Activated CD8-positive, alpha-beta memory T cell treated with anti-CD3 and anti-CD28 coated beads, Interleukin-2, amount 50 U/mL, for 4 hours (primary cell): ENCODE measurements around the gene FAM222B.

ENCODE experiments used
- DNase-seq: peaks from one replicate; pipeline ENCODE4 v3.0.0-alpha.2; 2020

Gene FAM222B

GRCh38 chr17:28765038-28765437, 77.6 kb downstream of the FAM222B start:
- no peak for DNase-seq

- DNase-seq, result peak; percentile 81
Measured at GRCh38 chr17:28763804-28764266, 78.8 kb downstream of the FAM222B start.

DNA sequence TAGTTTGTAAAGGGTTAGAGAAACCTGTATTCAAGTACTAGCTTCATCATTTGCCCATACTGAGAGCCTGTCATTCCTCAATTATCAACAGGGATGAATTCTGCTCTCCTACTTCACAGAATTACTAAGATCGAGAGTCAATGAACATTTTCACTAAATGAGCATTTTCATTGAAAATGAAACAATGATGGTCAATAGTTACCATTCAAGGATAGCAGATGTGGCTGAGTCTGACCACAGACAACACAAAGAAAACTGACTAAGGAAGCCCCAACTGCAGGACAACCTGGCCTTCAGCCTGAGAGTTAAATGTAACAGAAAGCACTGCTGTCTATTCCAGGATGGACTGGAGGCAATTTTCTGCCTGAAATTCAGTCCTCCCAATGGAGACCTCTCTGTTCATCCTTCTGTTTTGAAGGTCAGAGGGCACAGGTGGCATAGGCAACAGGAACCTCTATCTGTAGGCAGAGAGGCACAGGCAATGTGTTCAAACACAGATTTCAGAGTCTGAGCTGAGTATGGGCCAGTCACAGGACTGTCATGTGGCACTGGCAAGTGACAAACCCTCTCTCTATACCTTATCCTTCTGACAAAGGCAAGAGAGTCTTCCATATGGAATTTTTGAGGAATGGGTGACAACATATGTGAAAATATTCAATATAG, 79.3 kb downstream of the FAM222B start:
- no peak for DNase-seq

DNA sequence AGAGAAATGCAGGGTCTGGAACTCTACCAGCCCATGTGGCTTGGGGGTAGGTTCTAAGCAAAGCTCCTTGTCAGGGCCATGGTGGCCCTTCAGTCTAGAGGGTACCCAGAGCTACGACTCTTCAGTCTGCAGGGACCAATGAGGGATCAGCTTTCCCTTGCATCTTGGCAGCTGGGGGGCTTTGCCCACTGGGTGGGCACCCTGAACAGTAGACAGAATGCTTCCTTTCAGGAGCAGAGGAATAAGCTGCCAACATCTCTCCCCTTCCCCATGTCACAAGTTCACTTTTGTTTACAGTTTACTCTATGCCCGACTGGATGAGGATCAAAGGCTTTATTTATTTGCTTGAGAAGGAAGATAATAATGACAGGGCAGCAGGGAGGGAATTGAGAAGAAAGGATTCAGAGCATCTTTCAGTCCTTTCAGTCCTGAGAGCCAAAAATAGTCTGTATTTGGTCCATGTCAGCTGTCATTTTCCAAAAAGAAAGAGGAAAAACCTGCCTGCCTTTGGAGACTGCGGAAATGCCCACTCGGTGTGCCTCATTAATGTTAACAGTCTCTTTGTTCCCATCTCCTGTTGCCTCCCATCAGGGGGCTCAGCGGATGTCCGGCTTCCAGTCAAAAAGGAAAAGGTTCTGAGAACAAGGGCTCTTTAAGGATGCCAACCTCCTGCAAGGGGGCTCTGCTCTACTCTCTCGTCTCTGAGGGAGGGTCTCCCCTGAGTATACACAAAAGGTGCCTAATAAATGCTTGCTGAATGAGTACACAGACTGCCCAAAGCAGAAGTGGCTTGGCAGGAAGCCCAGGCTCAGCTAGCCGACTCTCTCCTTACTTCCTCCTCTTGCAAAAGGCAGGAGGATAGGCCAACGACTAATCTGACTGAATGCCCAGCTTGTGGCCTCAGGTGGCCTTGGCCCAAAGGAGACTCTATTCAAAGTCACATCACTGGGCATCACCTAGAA, 81.7 kb downstream of the FAM222B start:
- DNase-seq, result no peak

DNA sequence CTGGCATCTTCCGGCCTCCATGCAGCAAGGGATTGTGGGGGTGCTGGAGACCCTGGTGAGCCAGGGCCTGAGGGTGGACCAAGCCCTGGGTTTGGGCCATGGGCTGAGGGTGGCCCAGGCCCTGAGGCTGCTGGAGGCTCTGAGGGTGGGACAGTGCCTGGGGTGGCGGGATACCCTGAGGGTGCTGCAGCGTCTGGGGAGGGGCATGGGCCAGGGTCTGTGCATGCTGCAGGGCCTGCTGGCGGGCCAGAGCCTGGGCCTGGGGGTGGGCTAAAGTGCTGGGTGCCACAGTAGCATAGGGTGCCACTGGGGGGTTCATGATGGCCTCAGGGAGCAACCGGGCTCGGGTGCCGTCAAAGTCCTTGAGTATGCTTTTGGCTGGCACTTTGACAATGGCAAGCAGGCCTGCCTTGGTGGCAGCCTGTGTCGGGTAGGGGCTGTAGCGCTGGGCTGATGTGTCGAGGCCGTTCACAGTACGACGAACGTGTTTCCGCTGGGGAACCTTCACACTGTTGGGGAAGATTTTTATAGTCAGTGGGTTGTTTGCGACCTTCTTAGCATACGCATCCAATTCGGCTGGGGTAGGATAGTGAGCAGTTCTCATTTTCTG, 83.2 kb downstream of the FAM222B start:
- no peak for DNase-seq

GRCh38 chr17:28758411-28759121, 84.0 kb downstream of the FAM222B start:
- no peak for DNase-seq

GRCh38 chr17:28756049-28756804, 86.4 kb downstream of the FAM222B start:
- DNase-seq, result no peak

DNA sequence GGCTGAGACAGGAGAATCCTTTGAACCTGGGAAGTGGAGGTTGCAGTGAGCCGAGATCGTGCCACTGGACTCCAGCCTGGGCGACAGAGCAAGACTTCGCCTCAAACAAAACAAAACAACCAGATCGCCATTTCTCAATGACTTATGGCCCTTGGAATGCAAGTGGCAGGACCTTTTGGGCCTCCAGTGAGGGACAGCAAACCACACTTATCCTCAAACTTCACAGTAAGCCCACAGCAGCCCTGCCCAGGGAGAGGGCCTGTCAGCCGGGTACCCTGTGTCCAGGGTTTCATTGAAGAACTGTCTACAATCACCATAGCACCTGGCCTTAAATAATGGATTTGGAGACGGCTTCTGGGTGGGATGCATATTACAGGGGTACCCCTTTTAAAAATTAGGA, 87.1 kb downstream of the FAM222B start:
- DNase-seq, result no peak

DNA sequence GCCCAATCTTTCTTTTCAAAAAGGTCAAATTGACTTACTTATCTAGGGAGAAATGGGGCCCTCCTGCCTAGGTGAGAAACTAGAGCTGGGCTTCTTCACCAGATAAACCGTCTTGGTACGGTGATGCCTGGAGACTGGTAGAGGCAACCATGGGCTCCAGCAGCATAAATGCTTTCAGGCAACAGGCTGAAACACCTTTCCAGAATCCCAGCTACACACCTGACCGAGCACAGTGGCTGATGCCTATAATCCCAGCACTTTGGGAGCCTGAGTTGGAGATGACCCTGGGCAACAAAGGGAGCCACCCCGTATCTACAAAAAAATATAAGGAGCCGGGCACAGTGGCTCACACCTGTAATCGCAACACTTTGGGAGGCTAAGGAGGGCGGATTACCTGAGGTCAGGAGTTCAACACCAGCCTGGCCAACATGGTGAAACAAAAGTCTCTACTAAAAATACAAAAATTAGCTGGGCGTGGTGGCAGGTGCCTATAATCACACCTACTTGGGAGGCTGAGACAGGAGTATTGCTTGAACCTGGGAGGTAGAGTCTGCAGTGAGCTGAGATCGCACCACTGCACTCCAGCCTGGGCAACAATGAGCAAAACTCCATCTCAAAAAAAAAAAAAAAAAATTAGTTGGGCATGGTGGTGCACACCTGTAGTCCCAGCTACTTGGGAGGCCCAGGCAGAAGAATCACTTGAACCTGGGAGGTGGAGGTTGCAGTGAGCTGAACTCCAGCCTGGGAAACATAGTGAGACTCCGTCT, 90.8 kb downstream of the FAM222B start:
- no peak for DNase-seq

- peak; percentile 88 for DNase-seq
Measured at GRCh38 chr17:28750178-28751047, 92.2 kb downstream of the FAM222B start.

DNA sequence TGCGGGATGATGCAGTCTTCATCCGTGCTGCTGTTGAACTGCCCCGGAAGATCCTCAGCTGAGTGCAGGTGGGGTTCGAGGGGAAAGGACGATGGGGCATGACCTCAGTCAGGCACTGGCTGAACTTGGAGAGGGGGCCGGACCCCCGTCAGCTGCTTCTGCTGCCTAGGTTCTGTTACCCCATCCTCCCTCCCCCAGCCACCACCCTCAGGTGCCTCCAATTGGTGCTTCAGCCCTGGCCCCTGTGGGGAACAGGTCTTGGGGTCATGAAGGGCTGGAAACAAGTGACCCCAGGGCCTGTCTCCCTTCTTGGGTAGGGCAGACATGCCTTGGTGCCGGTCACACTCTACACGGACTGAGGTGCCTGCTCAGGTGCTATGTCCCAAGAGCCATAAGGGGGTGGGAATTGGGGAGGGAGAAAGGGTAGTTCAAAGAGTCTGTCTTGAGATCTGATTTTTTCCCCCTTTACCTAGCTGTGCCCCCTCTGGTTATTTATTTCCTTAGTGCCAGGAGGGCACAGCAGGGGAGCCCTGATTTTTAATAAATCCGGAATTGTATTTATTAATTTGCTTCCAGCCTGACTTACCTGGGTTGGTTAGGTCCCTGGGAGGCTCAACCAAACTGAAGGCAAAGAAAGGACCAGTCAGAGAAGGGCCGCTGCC, 92.9 kb downstream of the FAM222B start:
- no peak for DNase-seq

- no peak for DNase-seq
Measured at GRCh38 chr17:28748852-28749515, 93.6 kb downstream of the FAM222B start.

DNA sequence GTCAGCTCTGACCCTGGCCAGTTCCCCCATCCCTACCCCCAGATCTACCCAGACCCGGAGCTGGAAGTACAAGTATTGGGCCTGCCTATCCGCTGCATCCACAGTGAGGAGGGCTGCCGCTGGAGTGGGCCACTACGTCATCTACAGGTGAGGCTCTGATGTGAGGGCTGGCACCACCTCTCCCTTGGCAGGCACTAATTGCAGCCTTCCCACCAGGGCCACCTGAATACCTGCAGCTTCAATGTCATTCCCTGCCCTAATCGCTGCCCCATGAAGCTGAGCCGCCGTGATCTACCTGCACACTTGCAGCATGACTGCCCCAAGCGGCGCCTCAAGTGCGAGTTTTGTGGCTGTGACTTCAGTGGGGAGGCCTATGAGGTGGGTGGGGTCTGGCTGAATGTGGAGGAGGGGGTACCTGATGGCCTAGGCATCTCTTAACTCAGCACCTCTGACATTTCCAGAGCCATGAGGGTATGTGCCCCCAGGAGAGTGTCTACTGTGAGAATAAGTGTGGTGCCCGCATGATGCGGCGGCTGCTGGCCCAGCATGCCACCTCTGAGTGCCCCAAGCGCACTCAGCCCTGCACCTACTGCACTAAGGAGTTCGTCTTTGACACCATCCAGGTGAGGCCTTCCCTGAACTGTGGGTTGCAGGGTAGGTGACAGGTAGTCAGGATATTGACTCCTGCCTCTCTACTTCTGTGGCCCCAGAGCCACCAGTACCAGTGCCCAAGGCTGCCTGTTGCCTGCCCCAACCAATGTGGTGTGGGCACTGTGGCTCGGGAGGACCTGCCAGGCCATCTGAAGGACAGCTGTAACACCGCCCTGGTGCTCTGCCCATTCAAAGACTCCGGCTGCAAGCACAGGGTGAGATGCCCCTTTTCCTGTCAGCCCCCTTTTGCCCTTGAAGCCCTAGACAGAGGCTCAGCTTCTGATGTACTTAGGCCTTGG, 94.5 kb downstream of the FAM222B start:
- no peak for DNase-seq

GRCh38 chr17:28747051-28747691, 95.4 kb downstream of the FAM222B start:
- DNase-seq, result no peak

GRCh38 chr17:28746611-28747050, 96.0 kb downstream of the FAM222B start:
- no peak for DNase-seq

DNA sequence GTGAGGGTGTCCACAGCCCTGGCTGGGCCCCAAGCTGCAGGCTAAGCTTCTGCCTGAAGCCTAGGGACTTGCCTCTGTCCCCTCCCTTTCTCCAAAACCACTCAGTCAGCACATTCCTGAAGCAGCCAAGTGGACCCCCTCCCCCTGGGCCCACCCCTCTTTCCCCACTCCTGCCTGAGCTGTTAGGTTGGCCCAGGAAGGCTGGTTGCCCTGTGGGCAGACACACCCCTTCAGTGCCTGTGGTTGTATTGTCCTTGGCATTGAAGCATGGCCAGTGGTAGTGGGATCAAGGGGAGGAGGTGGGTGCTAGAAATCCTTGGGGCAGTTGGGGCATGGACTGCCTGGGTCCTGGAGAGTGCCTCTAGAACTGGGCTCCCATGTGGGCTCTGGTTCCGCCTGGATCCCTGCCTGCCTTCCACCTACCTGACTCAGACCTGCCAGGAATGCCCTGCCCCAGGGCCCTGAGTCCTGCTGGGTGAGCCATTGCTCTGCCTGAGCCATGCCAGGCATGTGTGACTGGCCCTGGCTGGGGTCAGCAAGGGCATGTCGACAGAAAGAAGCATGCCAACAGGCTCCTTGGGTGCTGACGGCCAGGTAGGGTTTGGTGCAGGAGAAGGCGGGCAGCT, 96.7 kb downstream of the FAM222B start:
- DNase-seq, result no peak
